SK-N-SH (cell line): ENCODE results near the gene SLC8A2. TPM values are rescaled to one million over a fixed set of nuclear protein-coding genes. Genes with fewer than 3 reads are reported as not detected.
"Not testable (repeated sequence)": the region's sequence is repeated elsewhere in the genome, so short reads cannot be mapped to it uniquely, and the experiment has no call there.

Source experiments
- CTCF ChIA-PET: fragments of 300-600, 350-600 bp; formaldehyde crosslinking; extraction: SDS; loops from one replicate; lab custom pipeline; 2021; lab: Yijun Ruan, JAX
- POLR2A ChIA-PET: fragments of 350-600 bp; sonication (Branson Sonifier 250); formaldehyde crosslinking; extraction: SDS; loops from one replicate; lab custom pipeline; 2020; ENCODE audit warnings: antibody characterized with exemption, inconsistent platforms; lab: Yijun Ruan, JAX
- DNase-seq: peaks from one replicate; pipeline ENCODE4 v3.0.0; 2012
- H2AFZ ChIP-seq: fragments of 200-600 bp; sonication (generic); 2 replicates; pipeline ENCODE4 v1.8.1; 2016; ENCODE audit warnings: antibody characterized with exemption, mild to moderate bottlenecking, low read depth
- H3F3A ChIP-seq: fragments of 200-600 bp; sonication (generic); replicated peaks from 2 replicates; pipeline ENCODE3; 2016; ENCODE audit warnings: antibody characterized with exemption, mild to moderate bottlenecking; ENCODE audit not compliant: insufficient read depth
- H3K27ac ChIP-seq, 2 experiments: fragments of 200-500 bp in 1 of 2; fragments of 200-600 bp in 1 of 2; sonication (Bioruptor generic) in 1 of 2; sonication (generic), shearing (Covaris generic) in 1 of 2; 2 replicates each; pipeline versions ENCODE4 v1.5.1 to v1.6.1; 2014 to 2016; ENCODE audit warnings: low read depth in 2 of 2, inconsistent platforms in 1 of 2, low read length in 1 of 2, mild to moderate bottlenecking in 1 of 2, mixed read lengths in 1 of 2
- H3K27me3 ChIP-seq: fragments of 200-600 bp; sonication (generic), shearing (Covaris generic); 2 replicates; pipeline ENCODE4 v1.6.1; 2016; ENCODE audit warnings: mixed run types; ENCODE audit not compliant: insufficient read depth
- H3K36me3 ChIP-seq, 2 experiments: fragments of 200-500 bp in 1 of 2; fragments of 200-600 bp in 1 of 2; sonication (Bioruptor generic) in 1 of 2; sonication (generic) in 1 of 2; replicated peaks in 1 of 2; 2 replicates each; pipeline versions ENCODE3 to v1.5.1; 2014 to 2016; ENCODE audit warnings: low read length in 1 of 2, mild to moderate bottlenecking in 1 of 2; ENCODE audit not compliant: insufficient read depth in 2 of 2, control insufficient read depth in 1 of 2
- H3K4me1 ChIP-seq, 2 experiments: fragments of 200-500 bp in 1 of 2; fragments of 200-600 bp in 1 of 2; sonication (Bioruptor generic) in 1 of 2; sonication (generic), shearing (Covaris generic) in 1 of 2; 2 replicates each; pipeline versions ENCODE4 v1.5.1 to v1.6.1; 2014 to 2016; ENCODE audit warnings: low read depth in 1 of 2, low read length in 1 of 2, mixed run types in 1 of 2; ENCODE audit not compliant: insufficient read depth in 2 of 2, control insufficient read depth in 1 of 2
- H3K4me2 ChIP-seq: fragments of 200-600 bp; sonication (generic), shearing (Covaris generic); 2 replicates; pipeline ENCODE4 v1.6.1; 2017; ENCODE audit warnings: mixed run types
- H3K4me3 ChIP-seq, 2 experiments: fragments of 200-500 bp in 1 of 2; fragments of 200-600 bp in 1 of 2; sonication (Bioruptor generic) in 1 of 2; sonication (generic), shearing (Covaris generic) in 1 of 2; 2 replicates each; pipeline versions ENCODE4 v1.5.1 to v1.8.1; 2014 to 2016; ENCODE audit warnings: low read depth in 2 of 2, inconsistent platforms in 1 of 2, low read length in 1 of 2, mild to moderate bottlenecking in 1 of 2, mixed read lengths in 1 of 2, moderate library complexity in 1 of 2
- H3K79me2 ChIP-seq: fragments of 200-600 bp; sonication (generic); 2 replicates; pipeline ENCODE4 v1.8.1; 2017; ENCODE audit warnings: mild to moderate bottlenecking; ENCODE audit not compliant: insufficient read depth
- H3K9ac ChIP-seq: fragments of 200-600 bp; sonication (generic); 2 replicates; pipeline ENCODE4 v1.6.1; 2017; ENCODE audit warnings: mixed run types
- H3K9me2 ChIP-seq: fragments of 200-600 bp; sonication (generic); 2 replicates; pipeline ENCODE4 v1.6.1; 2017; ENCODE audit warnings: mixed run types
- H3K9me3 ChIP-seq: fragments of 200-600 bp; sonication (generic); 2 replicates; pipeline ENCODE4 v1.6.1; 2017; ENCODE audit warnings: mixed run types, mild to moderate bottlenecking, moderate library complexity
- H4K20me1 ChIP-seq: fragments of 200-600 bp; sonication (generic); 2 replicates; pipeline ENCODE4 v1.6.1; 2017; ENCODE audit warnings: mild to moderate bottlenecking, mixed run types; ENCODE audit not compliant: insufficient read depth
- ELF1 ChIP-seq: IDR thresholded peaks from 2 replicates; pipeline ENCODE4 v1.4.0; 2012
- EP300 ChIP-seq, 2 experiments: IDR thresholded peaks; 2 replicates each; pipeline versions ENCODE4 v1.4.0 to v1.6.1; 2012; ENCODE audit warnings: borderline replicate concordance in 1 of 2, low read depth in 1 of 2, low read length in 1 of 2
- EZH2phosphoT487 ChIP-seq: fragments of 200-600 bp; sonication (generic); IDR thresholded peaks from 2 replicates; pipeline ENCODE4 v1.6.1; 2017; ENCODE audit warnings: low read depth, mixed run types, mild to moderate bottlenecking, antibody characterized with exemption, moderate library complexity, borderline replicate concordance
- FOSL2 ChIP-seq: IDR thresholded peaks from 2 replicates; pipeline ENCODE4 v1.4.0; 2012; ENCODE audit warnings: low read depth, mild to moderate bottlenecking, moderate library complexity, borderline replicate concordance
- FOXM1 ChIP-seq: IDR thresholded peaks from 2 replicates; pipeline ENCODE4 v1.4.0; 2012; ENCODE audit warnings: low read depth, mild to moderate bottlenecking
- GABPA ChIP-seq: IDR thresholded peaks from 2 replicates; pipeline ENCODE4 v1.4.0; 2012; ENCODE audit warnings: low read depth, mild to moderate bottlenecking
- JUND ChIP-seq: IDR thresholded peaks from 2 replicates; pipeline ENCODE4 v1.4.0; 2012
- NFIC ChIP-seq: IDR thresholded peaks from 2 replicates; pipeline ENCODE4 v1.4.0; 2012; ENCODE audit warnings: borderline replicate concordance
- REST ChIP-seq: IDR thresholded peaks from 2 replicates; pipeline ENCODE4 v1.6.1; 2012; ENCODE audit warnings: mild to moderate bottlenecking, low read depth, low read length, moderate library complexity
- RXRA ChIP-seq: IDR thresholded peaks from 2 replicates; pipeline ENCODE4 v1.4.0; 2012; ENCODE audit warnings: low read depth, mild to moderate bottlenecking, borderline replicate concordance
- SIN3A ChIP-seq: IDR thresholded peaks from 2 replicates; pipeline ENCODE4 v1.6.1; 2012; ENCODE audit warnings: low read depth, mild to moderate bottlenecking, low read length, moderate library complexity, borderline replicate concordance
- SMC3 ChIP-seq: IDR thresholded peaks from 2 replicates; pipeline ENCODE4 v1.6.1; 2012; ENCODE audit warnings: low read depth, low read length, improper control_type of control experiment
- TEAD4 ChIP-seq: IDR thresholded peaks from 2 replicates; pipeline ENCODE4 v1.4.0; 2012; ENCODE audit warnings: mild to moderate bottlenecking, borderline replicate concordance; ENCODE audit not compliant: insufficient read depth
- USF1 ChIP-seq: IDR thresholded peaks from 2 replicates; pipeline ENCODE4 v1.4.0; 2012; ENCODE audit warnings: low read depth, borderline replicate concordance
- YY1 ChIP-seq: IDR thresholded peaks from 2 replicates; pipeline ENCODE4 v1.4.0; 2012; ENCODE audit warnings: low read depth, mild to moderate bottlenecking
- ZBTB33 ChIP-seq: IDR thresholded peaks from 2 replicates; pipeline ENCODE4 v1.4.0; 2012; ENCODE audit warnings: low read depth, borderline replicate concordance
- WGBS: methylation state at CpG from one replicate; pipeline ENCODE4 v1.1.6; 2017; ENCODE audit warnings: low lambda C conversion rate; 5-methylcytosine and 5-hydroxymethylcytosine counted together
- polyA plus RNA-seq, 3 experiments: library from polyadenylated mRNA; depleted of rRNA; stranded (reverse); fragments of >200 nt; gene quantifications; 2 replicates each; pipeline ENCODE4 v1.2.3, GENCODE V29; 2012

The SLC8A2 gene
- polyA plus RNA-seq, 1 of the 3 experiments (the other 2 are of a cell fraction) = 0.58 TPM

- no peak overlapping the region for H3K4me2 ChIP-seq
- CTCF ChIA-PET = interaction anchor here (1.4 to 3.8 kb wide), 2 partner anchors 29 to 50 kb away, joined by 8 to 16 read pairs; partner anchors contain the start of gene NAPA
- H3K4me3 ChIP-seq = no peak overlapping the region
- H3K4me1 ChIP-seq = peaks cover 0 to 20% of the 10 kb centered on the region in 2 experiments; a peak in 1 of 4 replicates
- no peaks in the 10 kb centered on the region for H3K79me2 ChIP-seq
- no peak overlapping the region for H3K9ac ChIP-seq
- DNase-seq = no peak
- H3K36me3 ChIP-seq = peaks cover 5 to 12% of the 10 kb centered on the region in 2 experiments
- no peak overlapping the region for H3K27ac ChIP-seq
- no peaks in the 10 kb centered on the region for H3K9me2 ChIP-seq
- 95% methylated on average over 9 of the region's 9 CpGs for WGBS
- no peaks in the 10 kb centered on the region for H3K9me3 ChIP-seq
- TF ChIP-seq SIN3A (no peak), EZH2phosphoT487 (no peak)
- TF ChIP-seq, all 33 proteins: peak for 0
- Histone ChIP-seq H3F3A (peaks cover 16% of the 10 kb centered on the region), H4K20me1 (no peaks in the 10 kb centered on the region), H2AFZ (no peak overlapping the region), H3K27me3 (no peaks in the 10 kb centered on the region)
- POLR2A ChIA-PET = no interaction called here
Measured at GRCh38 chr19:47486900-47487299, 15.2 kb upstream of the SLC8A2 start.

GRCh38 chr19:47486220-47486619 lies 14.5 kb upstream of the SLC8A2 start:
- peaks cover 16% of the 10 kb centered on the region for H3F3A ChIP-seq
- H3K9me2 ChIP-seq, H3K27me3 ChIP-seq, H3K9ac ChIP-seq, H2AFZ ChIP-seq, POLR2A ChIA-PET, H3K27ac ChIP-seq, DNase-seq, H3K4me3 ChIP-seq, H3K79me2 ChIP-seq, H3K4me2 ChIP-seq, H3K9me3 ChIP-seq, H4K20me1 ChIP-seq: not testable (repeated sequence)
- CTCF ChIA-PET = interaction anchor here (1.5 to 3.8 kb wide), 2 partner anchors 21 to 50 kb away, joined by 5 to 16 read pairs; no protein-coding TSS in a partner anchor
- H3K36me3 ChIP-seq = peaks cover 5 to 12% of the 10 kb centered on the region in 2 experiments
- H3K4me1 ChIP-seq = peaks cover 0 to 14% of the 10 kb centered on the region in 2 experiments; a peak in 1 of 4 replicates
- WGBS = 95% methylated on average over 13 of the region's 13 CpGs

- ChIA-PET POLR2A (interaction anchor here (0.7 to 2.3 kb wide), 2 partner anchors 8 to 46 kb away, joined by 4 to 17 read pairs; no protein-coding TSS in a partner anchor), CTCF (interaction anchor here (1.0 to 3.2 kb wide), 6 partner anchors 9 to 213 kb away, joined by 3 to 52 read pairs (median 28); partner anchors contain the start of genes NAPA and SLC8A2)
- Histone ChIP-seq H3K27ac (no peak overlapping the region), H3K79me2 (no peaks in the 10 kb centered on the region), H3K27me3 (no peaks in the 10 kb centered on the region), H3K9me3 (no peaks in the 10 kb centered on the region), H3F3A (peaks cover 16% of the 10 kb centered on the region), H3K36me3 (peaks cover 5 to 12% of the 10 kb centered on the region in 2 experiments), H3K9ac (no peak overlapping the region), H3K4me2 (no peak overlapping the region), H3K9me2 (no peaks in the 10 kb centered on the region), H3K4me1 (peaks cover 0 to 12% of the 10 kb centered on the region in 2 experiments; a peak in 1 of 4 replicates), H3K4me3 (no peak overlapping the region; a peak in 1 of 4 replicates), H4K20me1 (no peaks in the 10 kb centered on the region), H2AFZ (no peak overlapping the region)
- 97% methylated on average over 6 of the region's 6 CpGs for WGBS
- no peak for DNase-seq
- TF ChIP-seq YY1 (no peak), NFIC (no peak), RXRA (no peak), FOXM1 (no peak), FOSL2 (no peak), USF1 (no peak), ZBTB33 (no peak), JUND (no peak), TEAD4 (no peak), ELF1 (no peak), EZH2phosphoT487 (no peak), SMC3 (no peak), REST (no peak), GABPA (no peak), EP300 (IDR thresholded peaks at IDR 0.05; ENCODE audit: borderline replicate concordance in 1 of 2, low read depth in 1 of 2, low read length in 1 of 2) (no peak)
Measured at GRCh38 chr19:47485210-47485609, 13.5 kb upstream of the SLC8A2 start.
